Breast epithelium (tissue), 3 donors: ENCODE results near the gene IKBKG.

Experiments
- CTCF ChIP-seq, 3 donors: fragments of 450-650 bp; IDR thresholded peaks; one replicate each; pipeline ENCODE4 v1.5.1; 2016 to 2017; ENCODE audit warnings: antibody characterized with exemption in 3 of 3, mild to moderate bottlenecking in 3 of 3, moderate library complexity in 3 of 3
- POLR2AphosphoS5 ChIP-seq, 3 donors: sonication (generic); formaldehyde crosslinking; IDR thresholded peaks; one replicate each; pipeline ENCODE4 v1.6.1; 2017; ENCODE audit warnings: antibody characterized with exemption in 3 of 3

- TF ChIP-seq CTCF (IDR thresholded peaks at IDR 0.05) (no peak), POLR2AphosphoS5 (IDR thresholded peaks at IDR 0.05) (no peak)
Observed at GRCh38 chrX:154539077-154539476, 8.3 kb upstream of the IKBKG start.
